Type B pancreatic cell (in vitro differentiated cells): ENCODE results near the gene ABCA2. TPM values are rescaled to one million over a fixed set of nuclear protein-coding genes. Genes with fewer than 3 reads are reported as not detected.

ENCODE experiments used
- DNase-seq: peaks from one replicate; pipeline ENCODE4 v3.0.0; 2021; ENCODE audit warnings: mixed read lengths; ENCODE audit not compliant: unreplicated experiment; ENCODE audit errors: extremely low spot score
- H3K27ac Mint-ChIP-seq: 2 replicates; pipeline ENCODE4 v1.8.0; 2021; ENCODE audit warnings: mild to moderate bottlenecking, mixed read lengths
- H3K27me3 Mint-ChIP-seq: 2 replicates; pipeline ENCODE4 v1.8.0; 2021; ENCODE audit warnings: mixed read lengths
- H3K36me3 Mint-ChIP-seq: 2 replicates; pipeline ENCODE4 v1.8.0; 2021; ENCODE audit warnings: mixed read lengths
- H3K4me1 Mint-ChIP-seq: one replicate; pipeline ENCODE4 v1.8.0; 2021; ENCODE audit warnings: mixed read lengths; ENCODE audit not compliant: unreplicated experiment
- H3K4me3 Mint-ChIP-seq: 2 replicates; pipeline ENCODE4 v1.8.0; 2021; ENCODE audit warnings: mild to moderate bottlenecking, mixed read lengths
- H3K9me3 Mint-ChIP-seq: 2 replicates; pipeline ENCODE4 v1.8.0; 2021; ENCODE audit warnings: mixed read lengths
- total RNA-seq: library from RNA; stranded (reverse); gene quantifications from 2 replicates; pipeline ENCODE4 v1.2.1, GENCODE V29; 2021; ENCODE audit warnings: low replicate concordance
- TF ChIP-seq, protein P1 (sequence below): fragments of 200-600 bp; sonication (generic); conservative IDR thresholded peaks from 2 replicates; pipeline ENCODE4 v1.5.0; 2021; ENCODE audit warnings: antibody characterized with exemption, mild to moderate bottlenecking

Gene ABCA2
- total RNA-seq, 1 donor from 2014 or later = 44.7 TPM

DNA sequence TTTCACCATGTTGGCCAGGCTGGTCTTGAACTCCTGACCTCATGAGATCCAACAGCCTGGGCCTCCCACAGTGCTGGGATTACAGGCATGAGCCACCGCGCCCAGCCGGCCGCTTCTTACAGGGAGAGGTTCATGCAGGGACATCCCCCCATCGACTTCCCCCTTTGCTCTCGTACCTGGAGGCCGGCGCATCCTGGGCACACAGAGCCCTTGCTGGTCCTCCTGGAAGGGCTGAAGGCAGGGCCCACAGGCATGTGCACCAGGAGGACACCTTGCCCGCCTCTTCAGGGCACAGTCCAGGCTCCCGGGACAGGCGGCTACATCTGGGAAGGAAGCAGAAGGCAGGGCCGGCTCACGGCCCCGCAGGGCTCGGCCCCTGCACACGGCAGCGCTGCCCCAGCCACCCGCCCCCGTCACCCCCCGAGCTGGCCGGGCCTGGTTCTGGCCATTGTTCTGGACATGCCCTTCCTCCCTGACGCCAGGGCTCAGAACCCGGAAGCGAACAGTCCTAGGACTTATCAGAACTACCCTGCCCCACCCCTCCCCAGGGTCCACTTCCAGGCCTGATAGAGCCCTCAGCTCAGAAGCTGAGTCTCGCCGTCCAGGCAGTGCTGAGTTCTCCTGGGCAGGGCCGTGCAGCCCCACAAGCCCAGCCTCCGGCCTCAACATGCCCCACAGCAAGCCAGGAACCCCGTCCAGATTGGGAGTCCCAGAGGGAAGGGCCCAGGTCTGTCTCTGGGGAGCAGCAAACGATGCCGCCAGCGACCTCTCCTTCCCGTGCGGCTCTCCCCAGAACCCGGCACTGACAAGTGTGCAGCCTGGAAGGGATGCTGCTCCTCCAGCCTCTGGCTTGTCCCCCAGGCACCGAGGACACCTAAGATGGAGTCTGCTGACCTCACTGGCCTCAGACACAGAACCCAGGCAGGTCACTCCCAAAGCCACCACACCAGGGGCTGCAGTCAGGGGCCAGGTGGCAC, 15.0 kb upstream of the ABCA2 start:
- TF ChIP-seq, protein P1, sequence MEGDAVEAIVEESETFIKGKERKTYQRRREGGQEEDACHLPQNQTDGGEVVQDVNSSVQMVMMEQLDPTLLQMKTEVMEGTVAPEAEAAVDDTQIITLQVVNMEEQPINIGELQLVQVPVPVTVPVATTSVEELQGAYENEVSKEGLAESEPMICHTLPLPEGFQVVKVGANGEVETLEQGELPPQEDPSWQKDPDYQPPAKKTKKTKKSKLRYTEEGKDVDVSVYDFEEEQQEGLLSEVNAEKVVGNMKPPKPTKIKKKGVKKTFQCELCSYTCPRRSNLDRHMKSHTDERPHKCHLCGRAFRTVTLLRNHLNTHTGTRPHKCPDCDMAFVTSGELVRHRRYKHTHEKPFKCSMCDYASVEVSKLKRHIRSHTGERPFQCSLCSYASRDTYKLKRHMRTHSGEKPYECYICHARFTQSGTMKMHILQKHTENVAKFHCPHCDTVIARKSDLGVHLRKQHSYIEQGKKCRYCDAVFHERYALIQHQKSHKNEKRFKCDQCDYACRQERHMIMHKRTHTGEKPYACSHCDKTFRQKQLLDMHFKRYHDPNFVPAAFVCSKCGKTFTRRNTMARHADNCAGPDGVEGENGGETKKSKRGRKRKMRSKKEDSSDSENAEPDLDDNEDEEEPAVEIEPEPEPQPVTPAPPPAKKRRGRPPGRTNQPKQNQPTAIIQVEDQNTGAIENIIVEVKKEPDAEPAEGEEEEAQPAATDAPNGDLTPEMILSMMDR = no peak
- Mint-ChIP-seq H3K9me3 (no peaks in the 10 kb centered on the region), H3K27me3 (peaks cover 26% of the 10 kb centered on the region), H3K4me3 (no peak overlapping the region), H3K36me3 (no peaks in the 10 kb centered on the region), H3K4me1 (no peaks in the 10 kb centered on the region), H3K27ac (no peak overlapping the region)
- no peak for DNase-seq

DNA sequence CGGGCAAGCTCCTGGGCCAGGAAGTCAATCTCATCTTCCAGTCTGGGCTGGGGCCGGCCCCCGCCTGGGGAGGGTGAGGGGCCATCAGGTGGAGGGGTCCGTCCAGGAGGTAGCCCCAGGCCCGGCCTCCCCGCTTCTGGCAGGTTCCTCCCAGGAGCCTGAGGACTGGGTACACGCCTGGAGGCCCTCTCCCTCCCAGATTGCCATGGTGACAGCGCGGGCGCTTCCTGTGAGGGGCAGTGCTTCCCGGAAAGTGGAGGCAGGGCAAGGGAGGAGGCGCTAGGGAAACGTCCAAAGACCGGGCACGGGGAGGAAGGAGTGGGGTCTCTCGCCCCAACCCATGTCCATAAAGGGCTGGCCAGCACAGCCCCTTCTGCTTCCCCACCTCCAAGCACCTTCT, 13.1 kb upstream of the ABCA2 start:
- TF ChIP-seq, protein P1 = no peak
- Mint-ChIP-seq H3K36me3 (no peaks in the 10 kb centered on the region), H3K9me3 (no peaks in the 10 kb centered on the region), H3K4me3 (no peak overlapping the region), H3K4me1 (no peaks in the 10 kb centered on the region), H3K27me3 (peaks cover 9% of the 10 kb centered on the region), H3K27ac (no peak overlapping the region)
- no peak for DNase-seq

DNA sequence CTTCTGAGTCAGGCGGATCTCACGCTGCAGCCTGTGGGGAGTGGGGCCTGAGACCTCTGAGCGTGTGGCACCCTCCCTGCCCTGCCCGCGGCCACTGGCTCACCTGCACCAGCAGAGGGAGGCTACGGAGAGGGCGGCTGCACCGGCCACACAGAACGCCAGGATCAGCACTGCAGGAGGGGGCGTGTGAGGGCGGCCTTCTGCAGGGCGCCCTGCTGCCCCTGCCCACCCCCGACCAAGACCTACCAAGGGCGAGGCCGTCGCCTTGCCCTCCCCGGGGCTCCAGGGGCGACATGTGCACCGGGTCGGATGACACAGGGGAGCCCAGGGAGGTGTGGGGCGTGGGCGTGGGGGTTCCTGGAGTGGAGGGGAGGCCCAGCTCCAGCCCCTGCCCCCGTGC, 12.5 kb upstream of the ABCA2 start:
- Mint-ChIP-seq H3K36me3 (no peaks in the 10 kb centered on the region), H3K27ac (no peak overlapping the region), H3K27me3 (peaks cover 9% of the 10 kb centered on the region), H3K4me3 (no peak overlapping the region), H3K9me3 (no peaks in the 10 kb centered on the region), H3K4me1 (no peaks in the 10 kb centered on the region)
- DNase-seq = no peak
- TF ChIP-seq, protein P1 = no peak

DNA sequence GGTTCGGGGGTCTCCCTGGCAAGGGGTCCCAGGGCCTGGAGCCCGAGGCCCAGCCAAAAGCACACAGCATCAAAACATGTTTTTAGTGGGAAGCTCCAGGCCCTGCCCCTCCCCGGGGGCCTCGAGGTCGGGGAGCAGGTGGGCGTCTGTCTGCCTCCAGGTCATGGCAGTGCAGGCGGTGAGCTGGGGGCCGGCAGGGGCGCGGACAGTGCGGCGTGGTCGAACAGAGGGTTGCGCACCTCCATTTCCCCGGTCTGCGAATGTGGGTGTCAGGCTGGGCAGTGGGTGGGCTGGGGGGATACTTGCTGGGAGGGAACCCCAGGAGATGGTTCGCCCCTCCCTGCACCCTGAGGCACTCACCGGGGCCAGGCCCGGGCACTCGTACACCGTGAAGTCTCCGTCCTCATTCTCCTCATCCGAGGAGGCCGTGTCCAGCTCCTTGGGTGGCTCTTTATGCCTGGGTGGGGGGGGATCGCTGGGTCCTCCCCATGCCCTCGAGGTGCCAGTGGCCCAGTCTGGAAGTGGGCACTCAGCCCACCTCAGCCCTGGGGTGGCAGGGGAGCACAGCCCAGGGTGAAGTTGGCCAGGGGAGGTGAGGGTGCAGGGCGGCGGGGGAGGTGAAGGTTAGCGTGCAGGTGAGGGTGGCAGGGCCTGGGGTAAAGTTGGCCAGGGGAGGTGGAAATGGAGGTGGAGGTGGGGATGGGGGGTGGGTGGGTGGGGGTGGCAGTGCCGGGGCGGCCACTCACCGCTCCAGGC, 11.8 kb upstream of the ABCA2 start:
- DNase-seq = no peak
- peaks cover 5% of the 10 kb centered on the region for H3K27me3 Mint-ChIP-seq
- H3K27ac Mint-ChIP-seq = no peak overlapping the region
- TF ChIP-seq, protein P1 = no peak
- no peaks in the 10 kb centered on the region for H3K4me1 Mint-ChIP-seq
- H3K4me3 Mint-ChIP-seq = no peak overlapping the region
- no peaks in the 10 kb centered on the region for H3K36me3 Mint-ChIP-seq
- no peaks in the 10 kb centered on the region for H3K9me3 Mint-ChIP-seq

DNA sequence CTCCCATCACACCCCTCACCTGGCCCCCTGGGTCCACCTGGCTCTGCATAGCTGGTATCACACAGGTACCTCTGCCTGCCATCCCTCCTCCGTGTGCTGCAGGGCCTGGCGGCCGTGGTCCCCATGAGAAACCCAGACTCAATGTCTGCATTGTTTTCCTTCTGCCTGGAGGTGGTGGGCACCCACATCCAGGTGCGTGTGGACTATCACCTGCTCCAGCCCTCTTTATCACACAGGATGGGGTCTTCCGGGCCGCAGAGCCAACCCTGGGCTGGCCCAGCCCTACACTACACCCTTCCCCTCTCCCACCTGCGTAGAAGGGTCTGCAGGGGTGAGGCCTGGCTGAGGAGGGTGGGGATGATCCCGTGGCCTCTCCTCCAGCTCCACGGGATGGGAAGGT, 10.9 kb upstream of the ABCA2 start:
- H3K27me3 Mint-ChIP-seq = peaks cover 4% of the 10 kb centered on the region
- DNase-seq = no peak
- H3K36me3 Mint-ChIP-seq = no peaks in the 10 kb centered on the region
- no peaks in the 10 kb centered on the region for H3K9me3 Mint-ChIP-seq
- no peak overlapping the region for H3K27ac Mint-ChIP-seq
- TF ChIP-seq, protein P1 = no peak
- no peak overlapping the region for H3K4me3 Mint-ChIP-seq
- no peaks in the 10 kb centered on the region for H3K4me1 Mint-ChIP-seq
